KOPT-K1 (cell line): ENCODE data around the gene POP4.
"Not testable (repeated sequence)": the region's sequence is repeated elsewhere in the genome, so short reads cannot be mapped to it uniquely, and the experiment has no call there.

Experiments
- H3K27ac ChIP-seq: fragments of 200-600 bp; sonication (generic); 2 replicates; pipeline ENCODE4 v1.5.1; 2016; ENCODE audit warnings: antibody characterized with exemption, mild to moderate bottlenecking, low read depth, low read length; ENCODE audit not compliant: poor library complexity, severe bottlenecking
- H3K36me3 ChIP-seq: fragments of 200-600 bp; sonication (generic); 2 replicates; pipeline ENCODE4 v1.5.1; 2017; ENCODE audit warnings: antibody characterized with exemption, mild to moderate bottlenecking, low read length, moderate library complexity; ENCODE audit not compliant: insufficient read depth
- H3K9me3 ChIP-seq: fragments of 200-600 bp; sonication (generic); 2 replicates; pipeline ENCODE4 v1.5.1; 2017; ENCODE audit warnings: antibody characterized with exemption, low read length, mild to moderate bottlenecking; ENCODE audit not compliant: insufficient read depth, poor library complexity, severe bottlenecking

POP4 gene, protein sequence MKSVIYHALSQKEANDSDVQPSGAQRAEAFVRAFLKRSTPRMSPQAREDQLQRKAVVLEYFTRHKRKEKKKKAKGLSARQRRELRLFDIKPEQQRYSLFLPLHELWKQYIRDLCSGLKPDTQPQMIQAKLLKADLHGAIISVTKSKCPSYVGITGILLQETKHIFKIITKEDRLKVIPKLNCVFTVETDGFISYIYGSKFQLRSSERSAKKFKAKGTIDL

DNA sequence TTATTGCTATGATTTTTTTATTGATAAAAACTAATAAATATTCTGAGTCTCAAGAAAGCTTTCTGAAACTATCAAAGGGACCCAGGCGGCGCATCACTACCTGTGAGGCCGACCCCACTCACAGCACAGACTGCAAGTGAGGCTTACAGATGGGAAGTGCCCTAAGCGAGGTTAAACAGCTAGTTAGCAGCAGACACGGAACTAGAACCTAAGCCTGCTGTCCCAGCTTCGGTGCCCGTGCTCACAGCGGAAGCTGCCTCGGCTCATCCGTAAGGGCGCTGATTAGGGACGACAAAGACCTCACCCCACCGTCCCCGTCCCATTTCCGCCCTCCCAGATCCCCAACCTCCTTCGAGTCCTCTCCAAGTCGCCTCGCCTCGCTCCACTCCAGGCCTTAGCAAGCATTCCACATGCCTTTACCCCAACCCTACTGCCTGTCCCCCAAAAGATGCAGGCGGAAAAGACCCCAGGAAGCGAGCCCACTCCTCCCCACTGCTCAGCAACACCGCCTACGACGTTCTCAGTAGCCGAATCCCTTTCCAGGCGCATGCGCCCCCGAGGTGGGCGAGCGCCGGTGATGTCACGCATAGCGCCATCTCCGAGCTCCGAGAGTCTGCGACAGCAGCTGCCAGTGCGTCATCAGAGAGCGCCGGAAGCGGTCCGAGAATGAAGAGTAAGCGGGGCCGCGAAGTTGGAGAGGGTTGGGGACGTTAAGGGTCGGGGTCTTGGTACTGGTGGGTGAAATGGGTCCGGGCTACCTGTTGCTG, at the start of gene POP4:
POP4 (plus strand) TSS at position 631 of the 767 bp plus-strand sequence; CDS start at position 667, 36 bp downstream.
- Histone ChIP-seq H3K27ac (peak within 1 kb of the TSS; percentile 82), H3K9me3 (no peaks in the 10 kb centered on the region), H3K36me3 (peaks cover 20% of the 10 kb centered on the region)

DNA sequence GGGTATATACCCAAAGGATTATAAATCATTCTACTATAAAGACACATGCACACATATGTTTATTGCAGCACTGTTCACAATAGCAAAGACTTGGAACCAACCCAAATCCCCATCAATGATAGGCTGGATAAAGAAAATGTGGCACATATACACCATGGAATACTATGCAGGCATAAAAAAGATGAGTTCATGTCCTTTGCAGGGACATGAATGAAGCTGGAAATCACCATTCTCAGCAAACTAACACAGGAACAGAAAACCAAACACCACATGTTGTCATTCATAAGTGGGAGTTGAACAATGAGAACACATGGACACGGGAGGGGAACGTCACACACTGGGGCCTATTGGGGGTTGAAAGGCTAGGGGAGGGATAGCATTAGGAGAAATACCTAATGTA, 47.0 kb upstream of the POP4 start:
- not testable (repeated sequence) for H3K36me3 ChIP-seq, H3K27ac ChIP-seq
- peaks cover 24% of the 10 kb centered on the region for H3K9me3 ChIP-seq

GRCh38 chr19:29559743-29560142, 46.3 kb upstream of the POP4 start:
- Histone ChIP-seq H3K36me3 (no peaks in the 10 kb centered on the region), H3K27ac (no peak overlapping the region), H3K9me3 (peaks cover 20% of the 10 kb centered on the region)

- Histone ChIP-seq H3K27ac (no peak overlapping the region), H3K36me3 (no peaks in the 10 kb centered on the region), H3K9me3 (peaks cover 14% of the 10 kb centered on the region)
Measured at GRCh38 chr19:29560313-29561075, 45.6 kb upstream of the POP4 start.

DNA sequence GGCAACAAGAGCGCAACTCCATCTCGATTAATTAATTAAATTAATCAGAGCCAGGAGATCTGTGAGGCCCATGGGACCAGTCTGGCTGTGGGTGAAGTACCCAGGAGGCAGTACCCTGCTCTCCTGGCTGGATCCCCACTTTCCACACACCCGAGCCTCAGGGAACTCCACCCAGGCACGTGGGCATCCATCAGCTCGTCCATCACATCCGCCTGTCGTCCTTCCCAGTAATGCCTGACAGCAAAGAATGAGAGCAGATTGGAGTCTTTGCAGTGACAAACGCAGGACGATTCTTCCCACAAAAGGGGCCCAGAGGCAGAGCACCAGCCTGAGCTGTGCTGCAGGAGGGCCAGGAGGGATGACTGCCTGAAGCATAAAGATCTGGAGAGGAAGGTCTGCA, 44.5 kb upstream of the POP4 start:
- Histone ChIP-seq H3K27ac (no peak overlapping the region), H3K36me3 (no peaks in the 10 kb centered on the region)

GRCh38 chr19:29562299-29563297, 43.5 kb upstream of the POP4 start:
- H3K27ac ChIP-seq, result no peak overlapping the region
- H3K36me3 ChIP-seq, result no peaks in the 10 kb centered on the region
- peaks cover 14% of the 10 kb centered on the region for H3K9me3 ChIP-seq

More for the DNA sequence above, 44.5 kb upstream of the POP4 start:
- peaks cover 14% of the 10 kb centered on the region for H3K9me3 ChIP-seq

DNA sequence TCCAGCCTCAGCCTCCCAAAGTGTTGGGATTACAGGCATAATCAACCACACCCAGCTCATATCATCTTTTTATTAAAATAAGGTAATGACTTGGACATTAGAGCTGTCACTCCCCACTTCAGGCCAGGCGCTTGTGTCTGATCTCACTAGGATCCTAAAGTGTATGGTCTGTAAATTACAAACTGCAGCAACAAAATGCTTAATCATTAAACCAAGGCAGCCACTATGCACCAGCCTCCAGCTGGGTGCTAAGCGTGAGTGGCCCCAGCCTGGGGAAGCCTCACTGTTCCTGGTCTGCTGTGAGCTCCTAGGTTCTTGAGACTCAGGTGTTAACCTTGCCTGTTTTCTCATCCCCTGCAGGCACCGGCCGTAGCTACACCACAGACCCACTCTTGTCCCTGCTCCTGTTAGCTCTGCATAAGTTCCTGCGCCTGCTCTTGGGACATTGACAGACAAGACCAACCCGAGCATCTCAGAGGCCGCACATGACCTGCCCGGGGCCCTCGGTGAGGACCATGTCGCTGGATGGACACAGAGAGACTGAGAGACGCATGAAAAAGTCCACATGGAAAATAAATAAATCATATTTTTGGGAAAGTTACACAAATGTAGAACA, 42.5 kb upstream of the POP4 start:
- no peaks in the 10 kb centered on the region for H3K36me3 ChIP-seq
- no peak overlapping the region for H3K27ac ChIP-seq
- H3K9me3 ChIP-seq, result peaks cover 11% of the 10 kb centered on the region

DNA sequence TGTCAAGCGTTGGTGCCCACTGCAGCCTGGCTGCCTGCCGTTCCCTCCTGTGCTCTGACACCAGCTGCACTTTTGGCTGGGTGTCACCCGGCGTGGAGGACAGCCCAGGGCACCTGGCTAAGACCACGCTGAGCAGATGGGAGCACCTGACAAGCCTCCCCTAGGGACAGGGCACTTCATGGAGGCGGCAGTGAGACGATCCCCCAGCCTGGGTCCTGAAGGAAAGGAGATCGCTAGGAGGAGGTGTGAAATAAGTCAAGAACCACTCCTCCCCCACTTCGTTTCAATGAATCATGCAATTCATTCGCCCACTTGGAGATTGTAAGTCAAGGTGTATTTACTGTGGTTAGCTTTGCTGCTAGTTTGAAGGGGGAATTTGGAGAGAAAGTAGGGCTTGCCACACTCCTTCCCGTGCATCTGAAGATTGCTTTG, 41.5 kb upstream of the POP4 start:
- no peak overlapping the region for H3K27ac ChIP-seq
- no peaks in the 10 kb centered on the region for H3K36me3 ChIP-seq
- peaks cover 10% of the 10 kb centered on the region for H3K9me3 ChIP-seq

GRCh38 chr19:29565171-29565570, 40.9 kb upstream of the POP4 start:
- Histone ChIP-seq H3K27ac (no peak overlapping the region), H3K9me3 (peaks cover 4% of the 10 kb centered on the region), H3K36me3 (no peaks in the 10 kb centered on the region)

DNA sequence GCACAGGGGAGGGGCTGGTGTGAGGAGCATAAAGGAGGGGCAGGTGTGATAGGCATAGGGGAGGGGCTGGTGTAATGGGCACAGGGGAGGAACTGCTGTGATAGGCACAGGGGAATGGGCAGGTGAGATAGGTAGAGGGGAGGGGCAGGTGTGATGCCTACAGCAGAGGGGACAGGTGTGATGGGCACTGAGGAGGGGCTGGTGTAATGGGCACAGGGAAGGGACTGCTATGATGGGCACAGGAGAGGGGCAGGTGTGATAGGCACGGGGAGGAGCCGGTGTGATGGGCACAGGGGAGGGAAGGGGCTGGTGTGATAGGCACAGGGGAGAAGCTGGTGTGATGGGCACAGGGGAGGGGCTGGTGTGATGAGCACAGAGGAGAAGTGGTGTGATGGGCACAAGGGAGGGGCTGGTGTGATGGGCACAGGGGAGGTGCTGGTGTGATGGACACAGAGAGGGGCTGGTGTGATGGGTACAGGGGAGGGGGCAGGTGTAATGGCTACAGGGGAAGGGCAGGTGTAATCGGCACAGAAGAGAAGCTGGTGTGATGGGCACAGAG, 39.5 kb upstream of the POP4 start:
- no peaks in the 10 kb centered on the region for H3K9me3 ChIP-seq

GRCh38 chr19:29567366-29567915, 38.6 kb upstream of the POP4 start:
- Histone ChIP-seq H3K36me3 (no peaks in the 10 kb centered on the region), H3K27ac (no peak overlapping the region), H3K9me3 (no peaks in the 10 kb centered on the region)

More for the DNA sequence above, 39.5 kb upstream of the POP4 start:
- H3K36me3 ChIP-seq, result no peaks in the 10 kb centered on the region
- H3K27ac ChIP-seq, result no peak overlapping the region

- Histone ChIP-seq H3K27ac (no peak overlapping the region), H3K36me3 (no peaks in the 10 kb centered on the region), H3K9me3 (no peaks in the 10 kb centered on the region)
Measured at GRCh38 chr19:29568036-29569025, 37.8 kb upstream of the POP4 start.
